CD4-positive, alpha-beta memory T cell (primary cell): ENCODE data around the gene SPTSSA. TPM values are rescaled to one million over a fixed set of nuclear protein-coding genes. Genes with fewer than 3 reads are reported as not detected.

Source experiments
- CTCF ChIA-PET: fragments of 350-600 bp; sonication (Branson Sonifier 250); formaldehyde crosslinking; loops from one replicate; lab custom pipeline; 2021; ENCODE audit warnings: inconsistent platforms; ENCODE audit not compliant: partially characterized antibody; lab: Charles Lee
- POLR2A ChIA-PET: fragments of 350-600 bp; sonication (Branson Sonifier 250); formaldehyde crosslinking; loops from one replicate; lab custom pipeline; 2021; ENCODE audit not compliant: partially characterized antibody; lab: Charles Lee
- DNase-seq, 5 donors: peaks; one replicate each; pipeline versions ENCODE4 v3.0.0 to v3.0.0-alpha.2; 2020 to 2022; ENCODE audit warnings: mixed read lengths in 1 of 5
- H3K27ac ChIP-seq: one replicate; pipeline ENCODE4 v1.7.0; 2013; ENCODE audit warnings: low read depth, low read length
- H3K27me3 ChIP-seq: 2 replicates; pipeline ENCODE4 v1.7.0; 2013; ENCODE audit warnings: mild to moderate bottlenecking, low read length, moderate library complexity; ENCODE audit not compliant: insufficient read depth
- H3K36me3 ChIP-seq: 2 replicates; pipeline ENCODE4 v1.7.0; 2013; ENCODE audit warnings: mild to moderate bottlenecking, low read length, moderate library complexity; ENCODE audit not compliant: insufficient read depth
- H3K4me1 ChIP-seq: 2 replicates; pipeline ENCODE4 v1.7.0; 2013; ENCODE audit warnings: mild to moderate bottlenecking, low read length, moderate library complexity; ENCODE audit not compliant: insufficient read depth
- H3K4me3 ChIP-seq, 2 donors: one replicate each; pipeline ENCODE4 v1.7.0; 2013; ENCODE audit warnings: low read length in 2 of 2, mild to moderate bottlenecking in 1 of 2
- H3K9me3 ChIP-seq, 2 donors: one replicate each; pipeline ENCODE4 v1.7.0; 2013; ENCODE audit warnings: low read length in 2 of 2, control low read depth in 1 of 2; ENCODE audit not compliant: control insufficient read depth in 1 of 2
- H3K27ac Mint-ChIP-seq, 7 donors: one replicate each; pipeline ENCODE4 v1.8.0; 2020 to 2021; ENCODE audit warnings: mixed read lengths in 7 of 7, mild to moderate bottlenecking in 6 of 7, inconsistent platforms in 3 of 7, moderate library complexity in 3 of 7
- H3K27me3 Mint-ChIP-seq, 2 donors: one replicate each; pipeline ENCODE4 v1.8.0; 2020 to 2021; ENCODE audit warnings: mixed read lengths in 2 of 2
- H3K36me3 Mint-ChIP-seq, 2 donors: one replicate each; pipeline ENCODE4 v1.8.0; 2020 to 2021; ENCODE audit warnings: mixed read lengths in 2 of 2, inconsistent platforms in 1 of 2, mild to moderate bottlenecking in 1 of 2
- H3K4me1 Mint-ChIP-seq, 4 donors: one replicate each; pipeline ENCODE4 v1.8.0; 2020 to 2021; ENCODE audit warnings: mixed read lengths in 4 of 4, mild to moderate bottlenecking in 1 of 4
- H3K4me3 Mint-ChIP-seq, 8 donors: one replicate each; pipeline ENCODE4 v1.8.0; 2020 to 2021; ENCODE audit warnings: mixed read lengths in 8 of 8, mild to moderate bottlenecking in 7 of 8, moderate library complexity in 6 of 8, inconsistent platforms in 3 of 8
- H3K9me3 Mint-ChIP-seq, 8 donors: one replicate each; pipeline ENCODE4 v1.8.0; 2020 to 2021; ENCODE audit warnings: mixed read lengths in 8 of 8, mild to moderate bottlenecking in 5 of 8, inconsistent platforms in 3 of 8, moderate library complexity in 1 of 8
- intact Hi-C: fragments of 100-400 bp; cut with micrococcal nuclease; formaldehyde crosslinking; loops from one replicate; pipeline ENCODE4 v1.15.1; 2023
- polyA plus RNA-seq, 2 donors: library from polyadenylated mRNA; unstranded; fragments of 300-500 nt; fragmentation: Illumina TruSeq; gene quantifications; one replicate each; pipeline ENCODE4 v1.2.3, GENCODE V29; 2021
- total RNA-seq, 2 experiments: library from RNA; stranded (reverse); gene quantifications; one replicate each; pipeline ENCODE4 v1.2.3, GENCODE V29; 2021

Gene SPTSSA
- total and polyA plus RNA-seq, 4 experiments from 2014 or later = 2.1 to 9.5 (median 5.3) TPM

DNA sequence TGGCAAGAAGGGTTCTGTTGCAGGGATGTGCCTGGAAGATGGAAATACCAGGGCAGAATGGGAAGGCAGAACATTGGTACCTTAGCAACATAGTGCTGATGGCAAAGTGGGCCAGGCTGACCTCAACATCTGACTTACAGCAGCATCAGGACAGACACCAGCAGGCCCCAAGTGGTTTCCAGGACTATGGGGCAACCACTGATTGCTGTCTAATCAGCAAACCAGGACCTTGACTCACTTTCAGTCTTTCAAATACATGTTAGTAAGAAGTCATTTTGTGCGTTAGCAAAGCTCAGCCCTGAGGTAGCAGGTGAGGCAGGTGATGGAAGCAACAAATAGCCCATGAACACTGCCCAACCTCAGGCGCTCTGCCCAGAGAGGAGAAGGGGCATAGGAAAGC is 4.7 kb upstream of the SPTSSA start:
- DNase-seq = no peak
- Mint-ChIP-seq H3K36me3 (no peaks in the 10 kb centered on the region), H3K9me3 (no peaks in the 10 kb centered on the region), H3K27ac (no peak overlapping the region), H3K27me3 (no peaks in the 10 kb centered on the region), H3K4me1 (peaks cover 3 to 7% (median 6%) of the 10 kb centered on the region in 4 donors), H3K4me3 (no peak overlapping the region)
- H3K36me3 ChIP-seq = no peaks in the 10 kb centered on the region
- intact Hi-C loops = no loop called here
- H3K9me3 ChIP-seq = no peaks in the 10 kb centered on the region
- H3K4me3 ChIP-seq = no peak overlapping the region
- no peak overlapping the region for H3K27ac ChIP-seq
- H3K4me1 ChIP-seq = peaks cover 6% of the 10 kb centered on the region
- ChIA-PET CTCF (no interaction called here), POLR2A (no interaction called here)
- H3K27me3 ChIP-seq = no peaks in the 10 kb centered on the region

DNA sequence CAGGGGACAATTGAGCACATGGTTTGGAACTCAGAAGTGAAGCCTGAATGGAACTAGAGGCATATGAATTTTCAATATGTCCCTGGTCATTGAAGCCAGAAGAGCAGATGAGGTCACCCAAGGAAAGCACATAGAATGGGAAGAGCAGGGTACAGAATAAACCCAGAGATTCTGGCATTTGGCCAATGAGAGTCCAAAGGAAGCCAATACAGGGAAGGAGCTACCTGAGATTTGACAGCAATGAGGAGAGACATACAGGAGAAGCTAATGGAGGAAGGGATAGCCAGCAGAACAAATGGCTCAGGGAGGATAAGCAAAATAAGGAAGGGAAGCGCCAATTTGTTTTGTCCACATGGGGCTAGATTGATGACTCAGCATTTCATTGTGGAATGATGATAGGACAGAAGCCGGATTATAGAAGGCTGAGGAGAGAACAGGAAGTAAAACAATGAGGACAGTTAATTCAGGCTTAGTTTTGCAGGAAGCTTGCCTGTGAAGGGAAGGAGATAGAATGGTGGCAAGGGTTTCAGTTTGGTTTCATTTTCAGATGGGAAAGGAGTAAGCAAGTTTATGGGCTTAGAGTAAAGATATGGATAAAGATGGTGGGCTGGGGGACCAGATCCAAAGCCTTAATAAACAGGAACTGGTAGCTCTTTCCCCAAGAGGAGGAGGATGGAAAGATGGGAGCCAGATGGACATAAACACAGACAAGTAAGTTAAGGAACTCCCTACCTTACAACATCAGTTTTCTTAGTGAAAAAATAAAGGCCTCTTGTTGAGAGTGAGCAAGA is 3.2 kb upstream of the SPTSSA start:
- intact Hi-C loops = no loop called here
- peaks cover 11 to 20% (median 15%) of the 10 kb centered on the region in 4 donors for H3K4me1 Mint-ChIP-seq
- Histone ChIP-seq H3K4me1 (peaks cover 19% of the 10 kb centered on the region), H3K9me3 (no peaks in the 10 kb centered on the region), H3K27me3 (no peaks in the 10 kb centered on the region), H3K36me3 (no peaks in the 10 kb centered on the region), H3K4me3 (no peak overlapping the region), H3K27ac (no peak overlapping the region)
- no peaks in the 10 kb centered on the region for H3K9me3 Mint-ChIP-seq
- H3K36me3 Mint-ChIP-seq = peaks cover 0 to 3% of the 10 kb centered on the region in 2 donors
- ChIA-PET CTCF (no interaction called here), POLR2A (no interaction called here)
- no peaks in the 10 kb centered on the region for H3K27me3 Mint-ChIP-seq
- no peak for DNase-seq
- H3K27ac Mint-ChIP-seq = no peak overlapping the region
- H3K4me3 Mint-ChIP-seq = no peak overlapping the region

DNA sequence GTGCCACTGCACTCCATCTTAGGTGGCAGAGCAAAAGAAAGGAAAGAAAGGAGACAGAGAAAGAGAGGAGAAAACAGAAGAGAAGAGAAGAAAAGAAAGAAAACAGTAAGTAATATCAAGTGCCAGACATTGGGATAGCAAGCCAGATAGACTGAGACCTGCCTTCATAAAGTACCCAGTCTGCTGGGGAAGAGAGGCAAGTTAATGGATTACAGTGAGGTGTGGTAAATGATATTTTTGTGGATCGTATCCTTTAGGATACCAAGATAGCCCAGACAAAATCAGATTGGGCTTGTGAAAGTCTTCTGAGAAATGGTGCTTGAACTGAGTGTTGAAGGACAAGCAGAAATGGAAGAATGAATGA is 1.5 kb upstream of the SPTSSA start:
- CTCF ChIA-PET = no interaction called here
- Mint-ChIP-seq H3K4me3 (no peak overlapping the region), H3K4me1 (peaks cover 11 to 20% (median 15%) of the 10 kb centered on the region in 4 donors), H3K9me3 (no peaks in the 10 kb centered on the region), H3K27ac (no peak overlapping the region), H3K27me3 (no peaks in the 10 kb centered on the region), H3K36me3 (peaks cover 0 to 3% of the 10 kb centered on the region in 2 donors)
- H3K27ac ChIP-seq = no peak overlapping the region
- no peaks in the 10 kb centered on the region for H3K27me3 ChIP-seq
- POLR2A ChIA-PET = no interaction called here
- no peaks in the 10 kb centered on the region for H3K36me3 ChIP-seq
- no peak overlapping the region for H3K4me3 ChIP-seq
- intact Hi-C loops = loop anchor here (2.0 to 5.0 kb wide), 3 partner anchors 74 to 659 kb away; partner anchors contain the start of genes EAPP, PRORP and SNX6
- no peak for DNase-seq
- no peaks in the 10 kb centered on the region for H3K9me3 ChIP-seq
- peaks cover 20% of the 10 kb centered on the region for H3K4me1 ChIP-seq

DNA sequence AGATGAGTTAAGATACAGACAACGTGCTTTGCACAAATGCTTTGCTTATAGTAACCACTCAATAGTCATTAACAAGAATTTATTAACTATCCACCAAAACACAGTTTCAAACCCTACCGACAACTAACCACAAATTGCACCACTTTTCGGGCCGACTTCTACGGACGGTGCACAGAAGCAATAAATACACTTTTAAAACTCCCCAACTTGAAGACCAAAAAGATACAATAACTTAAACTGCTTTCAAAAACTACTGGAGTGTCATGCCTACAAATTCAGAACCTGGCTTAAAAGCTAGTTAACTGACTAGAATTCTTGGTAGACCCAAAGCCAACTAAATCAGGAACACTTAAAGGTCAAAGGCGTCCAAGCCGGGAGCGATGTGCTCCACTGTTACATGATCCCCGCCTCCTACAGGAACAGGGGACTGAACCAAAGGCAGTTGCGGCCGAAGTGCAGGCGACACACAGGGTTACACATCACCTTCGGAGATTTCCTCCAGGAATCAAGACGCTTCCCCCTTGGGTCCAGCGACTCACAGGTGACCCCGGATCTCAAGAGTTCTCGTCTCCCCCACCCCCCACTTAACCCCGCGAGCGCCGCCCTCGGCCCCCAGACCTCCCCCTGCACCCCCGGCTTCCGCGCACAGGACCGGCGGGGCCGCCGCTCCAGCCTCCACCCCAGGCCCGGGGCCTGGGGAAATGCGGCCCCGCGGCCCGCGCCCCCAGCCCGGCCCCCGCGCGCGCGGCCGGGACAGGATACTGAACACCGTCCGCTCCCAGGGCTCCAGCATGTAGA is 507 bp downstream of the SPTSSA start:
- Mint-ChIP-seq H3K27ac (peak overlapping the region; percentile 73 to 98 (median 94)), H3K4me3 (peak overlapping the region; percentile 90 to 95 (median 94)), H3K9me3 (no peaks in the 10 kb centered on the region), H3K4me1 (peaks cover 11 to 20% (median 16%) of the 10 kb centered on the region in 4 donors), H3K36me3 (peaks cover 0 to 3% of the 10 kb centered on the region in 2 donors), H3K27me3 (no peaks in the 10 kb centered on the region)
- Histone ChIP-seq H3K36me3 (no peaks in the 10 kb centered on the region), H3K4me3 (peak overlapping the region; percentile 43 to 51), H3K9me3 (no peaks in the 10 kb centered on the region), H3K4me1 (peaks cover 20% of the 10 kb centered on the region), H3K27ac (peak overlapping the region; percentile 59), H3K27me3 (no peaks in the 10 kb centered on the region)
- intact Hi-C loops = loop anchor here (2.0 to 5.0 kb wide), 3 partner anchors 76 to 661 kb away; partner anchors contain the start of genes EAPP, PRORP and SNX6
- DNase-seq = peak in 4 of 5 donors; percentile 8 to 44 (median 14)
- CTCF ChIA-PET = no interaction called here
- POLR2A ChIA-PET = no interaction called here

DNA sequence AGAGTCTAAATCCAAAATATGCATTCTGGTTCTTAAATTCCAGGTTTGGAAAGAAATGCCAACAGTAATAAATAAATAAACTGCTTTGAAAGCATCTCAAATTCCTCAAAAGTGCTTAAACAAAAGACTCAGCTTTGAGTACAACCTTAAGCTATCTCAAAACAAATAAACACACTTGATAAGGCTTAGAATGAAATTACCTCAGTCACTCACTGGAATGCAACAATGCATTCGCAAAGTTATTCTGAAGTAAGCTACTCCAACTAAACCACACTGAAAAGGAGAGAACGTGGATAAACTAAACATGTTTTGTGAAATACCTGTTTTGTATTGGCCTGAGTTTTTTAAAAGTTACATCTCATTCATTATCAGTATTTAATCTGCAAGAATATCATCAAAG is 1.2 kb downstream of the SPTSSA start:
- Histone ChIP-seq H3K27me3 (no peaks in the 10 kb centered on the region), H3K36me3 (no peaks in the 10 kb centered on the region), H3K9me3 (no peaks in the 10 kb centered on the region), H3K4me1 (peaks cover 20% of the 10 kb centered on the region), H3K4me3 (no peak overlapping the region), H3K27ac (no peak overlapping the region)
- intact Hi-C loops = loop anchor here (5.0 kb wide), 2 partner anchors 76 to 171 kb away; partner anchors contain the start of genes EAPP and SNX6
- Mint-ChIP-seq H3K27me3 (no peaks in the 10 kb centered on the region), H3K27ac (peak overlapping the region in 5 of 7 donors; percentile 80 to 98 (median 94)), H3K9me3 (no peaks in the 10 kb centered on the region), H3K4me3 (peak overlapping the region; percentile 7 to 95 (median 93)), H3K36me3 (peaks cover 0 to 3% of the 10 kb centered on the region in 2 donors), H3K4me1 (peaks cover 11 to 20% (median 16%) of the 10 kb centered on the region in 4 donors)
- POLR2A ChIA-PET = no interaction called here
- CTCF ChIA-PET = no interaction called here
- no peak for DNase-seq

DNA sequence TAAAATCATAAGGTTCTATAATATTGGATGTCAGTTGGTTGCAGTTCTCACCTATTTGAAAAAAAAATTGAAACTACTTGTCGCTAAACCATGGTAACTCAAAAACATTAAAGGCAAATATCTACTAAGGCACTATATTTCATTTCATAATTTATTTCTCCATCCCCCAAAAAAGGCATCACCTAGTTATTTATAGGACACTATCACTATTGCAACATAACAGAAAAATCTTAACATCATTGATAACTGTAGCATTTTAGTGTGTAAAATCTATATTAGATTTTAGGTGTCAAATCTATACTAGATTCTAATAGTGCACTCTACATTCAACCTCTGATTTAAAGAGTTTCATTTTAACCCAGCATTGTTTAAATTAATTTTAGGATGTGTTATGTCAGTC is 1.7 kb downstream of the SPTSSA start:
- H3K4me3 Mint-ChIP-seq = peak overlapping the region in 3 of 8 donors; percentile 90 to 93 (median 92)
- H3K36me3 Mint-ChIP-seq = peaks cover 0 to 3% of the 10 kb centered on the region in 2 donors
- H3K4me1 Mint-ChIP-seq = peaks cover 11 to 20% (median 16%) of the 10 kb centered on the region in 4 donors
- no peak overlapping the region for H3K27ac Mint-ChIP-seq
- H3K9me3 ChIP-seq = no peaks in the 10 kb centered on the region
- H3K4me3 ChIP-seq = no peak overlapping the region
- H3K27ac ChIP-seq = no peak overlapping the region
- no peak for DNase-seq
- POLR2A ChIA-PET = no interaction called here
- no peaks in the 10 kb centered on the region for H3K9me3 Mint-ChIP-seq
- intact Hi-C loops = loop anchor here (5.0 kb wide), 2 partner anchors 77 to 172 kb away; partner anchors contain the start of genes EAPP and SNX6
- CTCF ChIA-PET = no interaction called here
- no peaks in the 10 kb centered on the region for H3K27me3 ChIP-seq
- peaks cover 20% of the 10 kb centered on the region for H3K4me1 ChIP-seq
- H3K36me3 ChIP-seq = no peaks in the 10 kb centered on the region
- H3K27me3 Mint-ChIP-seq = no peaks in the 10 kb centered on the region

DNA sequence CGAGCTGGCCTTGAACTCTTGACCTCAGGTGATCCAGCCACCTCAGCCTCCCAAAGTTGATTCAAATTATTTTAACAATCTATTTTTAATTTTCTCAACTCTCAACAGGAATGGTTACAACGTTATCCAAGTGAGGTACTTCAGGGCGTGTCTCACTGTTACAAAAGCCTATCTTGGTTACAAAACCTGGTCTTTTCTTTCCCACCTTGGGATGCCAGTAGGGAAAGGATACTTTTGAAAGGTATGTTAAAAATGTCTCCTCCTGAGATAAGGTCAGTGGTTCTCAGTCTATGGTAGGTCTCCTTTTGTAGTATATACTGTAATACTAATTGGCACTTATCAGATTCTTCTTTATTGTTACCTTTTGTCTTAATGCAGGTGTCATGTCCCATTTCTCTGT is 4.9 kb downstream of the SPTSSA start:
- Mint-ChIP-seq H3K27me3 (no peaks in the 10 kb centered on the region), H3K4me1 (peaks cover 8 to 14% (median 10%) of the 10 kb centered on the region in 4 donors), H3K27ac (no peak overlapping the region), H3K9me3 (no peaks in the 10 kb centered on the region), H3K4me3 (no peak overlapping the region), H3K36me3 (peaks cover 0 to 3% of the 10 kb centered on the region in 2 donors)
- Histone ChIP-seq H3K27ac (no peak overlapping the region), H3K4me1 (peaks cover 14% of the 10 kb centered on the region), H3K9me3 (no peaks in the 10 kb centered on the region), H3K27me3 (no peaks in the 10 kb centered on the region), H3K36me3 (no peaks in the 10 kb centered on the region), H3K4me3 (no peak overlapping the region)
- ChIA-PET POLR2A (no interaction called here), CTCF (no interaction called here)
- intact Hi-C loops = no loop called here
- DNase-seq = no peak
